Bronchial smooth muscle cell (primary cell): ENCODE data around the gene NYAP1. TPM values are rescaled to one million over a fixed set of nuclear protein-coding genes. Genes with fewer than 3 reads are reported as not detected.

ENCODE experiments used
- total RNA-seq: library from RNA; depleted of rRNA; stranded (reverse); fragments of >200 nt; gene quantifications from 2 replicates; pipeline ENCODE4 v1.2.1, GENCODE V29; 2014

The NYAP1 gene
- 2.0 and 2.4 TPM in 2 replicates for total RNA-seq

GRCh38 chr7:100483722-100484672 lies at the start of gene NYAP1:
TSS of gene NYAP1 (plus strand) at chr7:100483927. CDS start at chr7:100485312, 1,385 bp downstream.

GRCh38 chr7:100464210-100464660 lies 19.5 kb upstream of the NYAP1 start, which contains the start of gene SPACDR:
TSS of gene SPACDR (minus strand) at chr7:100464260. CDS start at chr7:100464025, 235 bp downstream.

GRCh38 chr7:100478958-100479660 lies 4.6 kb upstream of the NYAP1 start, which contains the start of gene TSC22D4:
TSS of gene TSC22D4 (minus strand) at chr7:100479214. CDS start at chr7:100478038, 1,176 bp downstream.

GRCh38 chr7:100538654-100539435 lies 55.1 kb downstream of the NYAP1 start, which contains the start of gene AGFG2:
TSS of gene AGFG2 (plus strand) at chr7:100539203. CDS start at chr7:100539347, 144 bp downstream.

Other genes starting within 250 kb of the NYAP1 start
- gene SPDYE3, start 176.2 kb upstream of the NYAP1 start, total RNA-seq, result not detected in 2 replicates
- gene PILRB, start 125.8 kb upstream of the NYAP1 start, total RNA-seq, result 5.0 and 5.4 TPM in 2 replicates
- 0.26 and 0.32 TPM in 2 replicates for gene PILRA, start 110.4 kb upstream of the NYAP1 start, total RNA-seq
- gene ZCWPW1, start 55.2 kb upstream of the NYAP1 start, total RNA-seq, result 2.1 and 2.7 TPM in 2 replicates
- gene MEPCE, start 54.1 kb upstream of the NYAP1 start, total RNA-seq, result 29.6 and 31.0 TPM in 2 replicates
- gene PPP1R35, start 47.4 kb upstream of the NYAP1 start, total RNA-seq, result 5.9 and 11.8 TPM in 2 replicates
- gene SPACDR, start 19.7 kb upstream of the NYAP1 start, total RNA-seq, result 0.17 and 0.32 TPM in 2 replicates
- 7.5 and 14.5 TPM in 2 replicates for gene TSC22D4, start 4.7 kb upstream of the NYAP1 start, total RNA-seq
- gene AGFG2, start 55.3 kb downstream of the NYAP1 start, total RNA-seq, result 3.0 and 4.3 TPM in 2 replicates
- gene SAP25, start 90.0 kb downstream of the NYAP1 start, total RNA-seq, result 0.16 TPM in 1 of 2 replicates, not detected in the other
- gene LRCH4, start 102.2 kb downstream of the NYAP1 start, total RNA-seq, result 9.0 and 9.6 TPM in 2 replicates
- gene FBXO24, start 102.4 kb downstream of the NYAP1 start, total RNA-seq, result 0.43 and 0.47 TPM in 2 replicates
- 102 and 107 TPM in 2 replicates for gene PCOLCE, start 118.4 kb downstream of the NYAP1 start, total RNA-seq
- 4.0 and 5.4 TPM in 2 replicates for gene MOSPD3, start 128.6 kb downstream of the NYAP1 start, total RNA-seq
- gene TFR2, start 157.6 kb downstream of the NYAP1 start, total RNA-seq, result 0.26 TPM in 1 of 2 replicates, not detected in the other
- not detected in 2 replicates for gene ACTL6B, start 172.5 kb downstream of the NYAP1 start, total RNA-seq
- 53.9 and 54.8 TPM in 2 replicates for gene GNB2, start 189.8 kb downstream of the NYAP1 start, total RNA-seq
- gene GIGYF1, start 210.3 kb downstream of the NYAP1 start, total RNA-seq, result 13.6 and 22.8 TPM in 2 replicates
- gene POP7, start 222.2 kb downstream of the NYAP1 start, total RNA-seq, result 26.2 and 31.2 TPM in 2 replicates
- gene EPO, start 236.5 kb downstream of the NYAP1 start, total RNA-seq, result not detected in 2 replicates
- not detected in 2 replicates for gene ZAN, start 249.7 kb downstream of the NYAP1 start, total RNA-seq